Osteoblast (primary cell): ENCODE results near the gene DNAJC1. TPM values are rescaled to one million over a fixed set of nuclear protein-coding genes. Genes with fewer than 3 reads are reported as not detected.

Experiments used
- DNase-seq: peaks from one replicate; pipeline ENCODE4 v3.0.0; 2011; ENCODE audit warnings: low spot score, mixed read lengths; ENCODE audit not compliant: insufficient read length; ENCODE audit errors: missing footprints
- H2AFZ ChIP-seq: 2 replicates; pipeline ENCODE4 v1.6.0; 2011; ENCODE audit warnings: mild to moderate bottlenecking, low read length
- H3K27ac ChIP-seq: 2 replicates; pipeline ENCODE4 v1.5.1; 2011; ENCODE audit warnings: mild to moderate bottlenecking, low read depth, low read length, moderate library complexity
- H3K27me3 ChIP-seq: 2 replicates; pipeline ENCODE4 v1.6.0; 2012; ENCODE audit warnings: mild to moderate bottlenecking, control low read depth, inconsistent platforms, low read length, moderate library complexity; ENCODE audit not compliant: insufficient read depth
- H3K36me3 ChIP-seq: 2 replicates; pipeline ENCODE4 v1.5.1; 2011; ENCODE audit warnings: mild to moderate bottlenecking, low read length, control low read depth, moderate library complexity; ENCODE audit not compliant: insufficient read depth
- H3K4me1 ChIP-seq: 2 replicates; pipeline ENCODE4 v1.5.1; 2011; ENCODE audit warnings: mild to moderate bottlenecking, low read length, control low read depth, moderate library complexity; ENCODE audit not compliant: insufficient read depth
- H3K4me2 ChIP-seq: 2 replicates; pipeline ENCODE4 v1.6.0; 2011; ENCODE audit warnings: mild to moderate bottlenecking, low read length; ENCODE audit not compliant: insufficient read depth
- H3K4me3 ChIP-seq: fragments of 200-600 bp; sonication (generic); 3 replicates; pipeline ENCODE4 v1.5.1; 2012; ENCODE audit warnings: mild to moderate bottlenecking, low read length, inconsistent platforms; ENCODE audit not compliant: insufficient read depth
- H3K79me2 ChIP-seq: 2 replicates; pipeline ENCODE4 v1.6.0; 2012; ENCODE audit warnings: mild to moderate bottlenecking, low read length, control low read depth, inconsistent platforms; ENCODE audit not compliant: insufficient read depth
- H3K9me3 ChIP-seq: 2 replicates; pipeline ENCODE4 v1.5.1; 2011; ENCODE audit warnings: low read depth, low read length, control low read depth
- H4K20me1 ChIP-seq: 2 replicates; pipeline ENCODE4 v1.6.0; 2012; ENCODE audit warnings: mild to moderate bottlenecking, low read length, control low read depth; ENCODE audit not compliant: insufficient read depth
- total RNA-seq: library from RNA; depleted of rRNA; stranded (reverse); fragments of >200 nt; gene quantifications from 2 replicates; pipeline ENCODE4 v1.2.3, GENCODE V29; 2012
- TF ChIP-seq, protein P1 (sequence below): IDR thresholded peaks from 2 replicates; pipeline ENCODE4 v1.5.1; 2011; ENCODE audit warnings: mild to moderate bottlenecking, low read depth, low read length, moderate library complexity; ENCODE audit errors: extremely low read depth

DNAJC1 gene
- total RNA-seq, 1 donor: 83.2 TPM

DNA sequence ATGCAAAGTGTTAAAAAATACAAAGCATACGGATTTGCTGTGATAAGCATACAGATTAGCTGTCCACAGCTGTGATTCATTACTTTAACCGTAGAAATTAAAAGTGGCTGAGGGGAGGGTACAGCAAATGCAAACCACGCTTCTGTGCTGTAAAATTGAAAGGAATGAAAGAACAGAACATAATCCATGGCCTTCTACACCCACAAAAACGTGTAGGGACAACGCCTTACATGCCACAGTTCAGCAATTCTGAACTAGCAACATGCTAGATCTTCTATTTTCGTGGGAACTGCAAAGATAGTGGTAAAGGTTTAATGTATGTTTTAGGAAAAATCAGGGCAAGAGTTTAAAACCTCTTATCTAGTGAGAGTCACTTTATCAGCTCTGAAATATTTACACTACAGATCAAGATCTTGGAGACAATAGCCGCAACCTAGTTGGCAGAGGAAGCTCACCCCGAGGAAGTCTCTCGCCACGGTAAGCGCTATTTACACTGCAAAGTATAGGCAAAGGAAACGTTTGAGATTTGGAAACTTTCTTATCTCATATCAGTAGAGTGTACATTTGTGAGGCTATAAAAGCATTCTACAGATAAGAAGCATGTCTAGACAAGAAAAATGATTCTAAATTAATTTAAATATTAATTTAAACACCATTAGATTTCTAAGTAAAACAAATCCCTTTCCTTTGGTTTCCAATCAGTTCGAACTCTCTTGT is 275.9 kb downstream of the DNAJC1 start:
- Histone ChIP-seq H3K27ac (no peak overlapping the region), H3K79me2 (no peaks in the 10 kb centered on the region), H4K20me1 (peaks cover 27% of the 10 kb centered on the region), H2AFZ (no peak overlapping the region), H3K4me2 (no peak overlapping the region), H3K9me3 (no peaks in the 10 kb centered on the region), H3K4me3 (no peak overlapping the region), H3K4me1 (peaks cover 20% of the 10 kb centered on the region), H3K27me3 (no peaks in the 10 kb centered on the region), H3K36me3 (peaks cover 11% of the 10 kb centered on the region)
- TF ChIP-seq, protein P1, sequence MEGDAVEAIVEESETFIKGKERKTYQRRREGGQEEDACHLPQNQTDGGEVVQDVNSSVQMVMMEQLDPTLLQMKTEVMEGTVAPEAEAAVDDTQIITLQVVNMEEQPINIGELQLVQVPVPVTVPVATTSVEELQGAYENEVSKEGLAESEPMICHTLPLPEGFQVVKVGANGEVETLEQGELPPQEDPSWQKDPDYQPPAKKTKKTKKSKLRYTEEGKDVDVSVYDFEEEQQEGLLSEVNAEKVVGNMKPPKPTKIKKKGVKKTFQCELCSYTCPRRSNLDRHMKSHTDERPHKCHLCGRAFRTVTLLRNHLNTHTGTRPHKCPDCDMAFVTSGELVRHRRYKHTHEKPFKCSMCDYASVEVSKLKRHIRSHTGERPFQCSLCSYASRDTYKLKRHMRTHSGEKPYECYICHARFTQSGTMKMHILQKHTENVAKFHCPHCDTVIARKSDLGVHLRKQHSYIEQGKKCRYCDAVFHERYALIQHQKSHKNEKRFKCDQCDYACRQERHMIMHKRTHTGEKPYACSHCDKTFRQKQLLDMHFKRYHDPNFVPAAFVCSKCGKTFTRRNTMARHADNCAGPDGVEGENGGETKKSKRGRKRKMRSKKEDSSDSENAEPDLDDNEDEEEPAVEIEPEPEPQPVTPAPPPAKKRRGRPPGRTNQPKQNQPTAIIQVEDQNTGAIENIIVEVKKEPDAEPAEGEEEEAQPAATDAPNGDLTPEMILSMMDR: no peak
- DNase-seq: no peak

DNA sequence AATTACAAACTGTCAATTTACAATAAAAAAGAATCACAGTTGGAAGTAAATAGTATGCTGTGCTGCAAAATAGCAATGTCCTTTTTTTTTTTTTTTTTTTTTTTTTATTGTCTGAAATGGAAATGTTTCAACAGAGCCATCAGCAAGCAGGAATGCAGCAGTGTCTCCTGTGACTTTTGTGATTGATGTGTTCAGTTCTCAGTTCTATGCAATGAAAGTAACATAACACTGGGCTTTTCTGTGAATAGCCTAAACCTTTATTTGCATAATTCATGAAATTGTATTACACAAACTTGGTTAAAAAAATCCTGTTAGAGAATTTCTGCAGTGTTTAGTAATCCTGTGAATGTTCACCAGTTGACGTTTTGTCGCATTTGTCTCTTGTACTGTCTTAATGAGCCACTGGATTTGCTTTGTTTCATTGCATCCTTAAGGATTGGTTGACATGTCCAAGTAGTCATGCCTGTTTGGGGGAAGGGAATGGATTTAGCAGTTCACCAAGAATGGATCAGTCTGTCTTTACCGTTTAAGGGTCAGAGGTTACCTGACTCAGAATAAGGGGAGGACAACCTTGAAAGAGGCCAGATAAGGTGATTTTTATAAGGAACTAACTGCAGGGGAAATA is 276.8 kb downstream of the DNAJC1 start:
- Histone ChIP-seq H4K20me1 (peaks cover 34% of the 10 kb centered on the region), H3K79me2 (no peaks in the 10 kb centered on the region), H3K4me1 (peaks cover 20% of the 10 kb centered on the region), H3K27ac (no peak overlapping the region), H3K36me3 (peaks cover 11% of the 10 kb centered on the region), H2AFZ (no peak overlapping the region), H3K4me2 (no peak overlapping the region), H3K4me3 (no peak overlapping the region), H3K27me3 (no peaks in the 10 kb centered on the region), H3K9me3 (no peaks in the 10 kb centered on the region)
- TF ChIP-seq, protein P1: no peak
- DNase-seq: no peak

DNA sequence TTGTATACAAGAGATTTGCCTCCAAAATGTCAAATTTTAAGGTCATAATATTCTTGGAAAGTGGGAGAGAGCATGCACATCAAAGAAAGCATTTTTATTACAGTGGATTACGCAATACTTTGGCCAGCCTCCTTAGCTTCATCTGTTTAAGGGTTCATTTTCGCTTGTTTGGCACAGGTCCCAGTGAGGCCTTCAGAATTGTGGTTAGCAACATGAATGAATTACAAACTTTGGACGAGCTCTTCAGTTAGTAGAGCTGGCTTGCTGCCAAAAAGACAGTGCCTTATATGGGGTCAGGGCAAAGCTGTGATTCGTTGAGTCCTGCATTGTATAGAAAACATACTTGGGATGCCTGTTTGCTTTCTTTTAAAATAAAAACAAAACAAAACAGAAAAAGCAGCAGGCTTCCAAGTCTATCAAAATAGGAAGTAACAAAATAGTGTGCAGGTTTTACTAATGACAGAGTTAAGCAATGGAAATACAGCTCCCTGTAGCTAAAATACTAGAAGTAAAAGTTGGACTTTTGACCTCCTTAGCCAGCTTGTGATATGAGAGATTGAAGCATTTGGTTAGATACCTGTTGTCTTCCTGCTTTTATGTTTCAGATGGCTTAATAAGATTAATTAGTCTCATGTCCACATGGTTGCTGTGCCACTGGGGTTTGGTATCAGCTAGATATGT is 278.7 kb downstream of the DNAJC1 start:
- Histone ChIP-seq H3K27ac (no peak overlapping the region), H2AFZ (no peak overlapping the region), H4K20me1 (peaks cover 40% of the 10 kb centered on the region), H3K27me3 (no peaks in the 10 kb centered on the region), H3K4me2 (peak overlapping the region; percentile 12), H3K4me1 (peaks cover 27% of the 10 kb centered on the region), H3K4me3 (no peak overlapping the region), H3K79me2 (peaks cover 2% of the 10 kb centered on the region), H3K36me3 (peaks cover 6% of the 10 kb centered on the region), H3K9me3 (no peaks in the 10 kb centered on the region)
- TF ChIP-seq, protein P1: no peak
- DNase-seq: peak; percentile 91
